Upper lobe of left lung (tissue), 6 donors: ENCODE results near the gene RASGEF1B. TPM values are rescaled to one million over a fixed set of nuclear protein-coding genes. Genes with fewer than 3 reads are reported as not detected.

ENCODE experiments used
- ATAC-seq, 2 donors: fragments of 200-7000 bp; cut with Tn5 transposase; one replicate each; pipeline ENCODE4 v1.9.1; 2022; ENCODE audit warnings: mild to moderate bottlenecking in 2 of 2, moderate library complexity in 2 of 2; ENCODE audit not compliant: low FRiP score in 2 of 2
- DNase-seq, 2 donors: peaks; one replicate each; pipeline ENCODE4 v3.0.0-alpha.2; 2019 to 2020
- H3K27ac ChIP-seq, 4 donors: fragments of 200-600 bp; sonication (generic); one replicate each; pipeline ENCODE4 v1.5.1; 2016 to 2019
- H3K27me3 ChIP-seq, 4 donors: fragments of 200-600 bp; sonication (generic); one replicate each; pipeline ENCODE4 v1.5.1; 2017 to 2019
- H3K36me3 ChIP-seq, 4 donors: fragments of 200-600 bp; sonication (generic); one replicate each; pipeline ENCODE4 v1.5.1; 2016 to 2019
- H3K4me1 ChIP-seq, 4 donors: fragments of 200-600 bp; sonication (generic); one replicate each; pipeline ENCODE4 v1.5.1; 2018 to 2019
- H3K4me3 ChIP-seq, 4 donors: fragments of 200-600 bp; sonication (generic); one replicate each; pipeline ENCODE4 v1.5.1; 2017 to 2019; ENCODE audit warnings: mild to moderate bottlenecking in 2 of 4, moderate library complexity in 1 of 4
- H3K9me3 ChIP-seq, 4 donors: fragments of 200-600 bp; sonication (generic); one replicate each; pipeline ENCODE4 v1.5.1; 2018 to 2019
- CTCF ChIP-seq, 6 experiments: fragments of 450-650 bp in 4 of 6; fragments of 200-600 bp in 2 of 6; sonication (generic) in 2 of 6; IDR thresholded peaks; one replicate each; pipeline ENCODE4 v1.5.1; 2016 to 2019; ENCODE audit warnings: antibody characterized with exemption in 6 of 6
- EP300 ChIP-seq, 4 donors: sonication (generic); formaldehyde crosslinking; IDR thresholded peaks; one replicate each; pipeline ENCODE4 v1.5.1; 2017; ENCODE audit warnings: antibody characterized with exemption in 4 of 4, control low read depth in 2 of 4
- POLR2A ChIP-seq, 4 donors: fragments of 450-650 bp; IDR thresholded peaks; one replicate each; pipeline ENCODE4 v1.5.1; 2016 to 2017; ENCODE audit warnings: antibody characterized with exemption in 4 of 4, mild to moderate bottlenecking in 2 of 4
- POLR2AphosphoS5 ChIP-seq, 2 donors: sonication (generic); formaldehyde crosslinking; IDR thresholded peaks; one replicate each; pipeline ENCODE4 v1.5.1; 2017; ENCODE audit warnings: antibody characterized with exemption in 2 of 2
- WGBS, 2 donors: methylation state at CpG; one replicate each; pipeline ENCODE4 v1.1.5; 2017 to 2018; 5-methylcytosine and 5-hydroxymethylcytosine counted together
- total RNA-seq, 6 donors: library from RNA; depleted of rRNA in 4 of 6; stranded (reverse); fragments of >200 nt in 4 of 6; gene quantifications; one replicate each; pipeline versions ENCODE4 v1.1.0 to v1.2.1, GENCODE V29; 2016 to 2021
- donor health status: DM: no; HTN: no; CAD: no; lungs with moderate emphysema.
- donor health status: DM: no; HTN: yes; CAD: no; lungs with severe emphysema.

RASGEF1B gene
- total RNA-seq, 6 donors from 2014 or later: 45.7 to 81.2 (median 71.4) TPM

- Histone ChIP-seq H3K27me3 (no peaks in the 10 kb centered on the region), H3K36me3 (peaks cover 41 to 86% (median 51%) of the 10 kb centered on the region in 4 donors), H3K4me1 (no peaks in the 10 kb centered on the region), H3K27ac (no peak overlapping the region), H3K9me3 (no peaks in the 10 kb centered on the region), H3K4me3 (no peak overlapping the region)
- ATAC-seq (no peak), DNase-seq (no peak)
- TF ChIP-seq EP300 (IDR thresholded peaks at IDR 0.05): no peak
- no peak for TF ChIP-seq POLR2AphosphoS5 (IDR thresholded peaks at IDR 0.05)
- TF ChIP-seq POLR2A (IDR thresholded peaks at IDR 0.05): no peak
- 67 to 69% methylated on average over 4 of the region's 4 CpGs for WGBS, 2 donors
These were observed 30.8 kb downstream of the RASGEF1B start for GRCh38 chr4:81440949-81441348.

GRCh38 chr4:81436941-81437574, 34.6 kb downstream of the RASGEF1B start:
- Histone ChIP-seq H3K4me3 (no peak overlapping the region), H3K27me3 (no peaks in the 10 kb centered on the region), H3K4me1 (peaks cover 0 to 3% (median 0%) of the 10 kb centered on the region in 4 donors), H3K27ac (no peak overlapping the region), H3K9me3 (no peaks in the 10 kb centered on the region), H3K36me3 (peaks cover 31 to 77% (median 54%) of the 10 kb centered on the region in 4 donors)
- TF ChIP-seq POLR2A (IDR thresholded peaks at IDR 0.05): no peak
- TF ChIP-seq POLR2AphosphoS5 (IDR thresholded peaks at IDR 0.05): no peak
- no peak for TF ChIP-seq CTCF (IDR thresholded peaks at IDR 0.05)
- no peak for TF ChIP-seq EP300 (IDR thresholded peaks at IDR 0.05)
- ATAC-seq (no peak), DNase-seq (no peak)
- WGBS, 2 donors: 91 to 97% methylated on average over 2 of the region's 2 CpGs

- DNase-seq (no peak), ATAC-seq (no peak)
- H3K36me3 ChIP-seq: peaks cover 28 to 76% (median 58%) of the 10 kb centered on the region in 4 donors
- no peaks in the 10 kb centered on the region for H3K9me3 ChIP-seq
- TF ChIP-seq CTCF (IDR thresholded peaks at IDR 0.05) (no peak), EP300 (IDR thresholded peaks at IDR 0.05) (no peak), POLR2AphosphoS5 (IDR thresholded peaks at IDR 0.05) (no peak), POLR2A (IDR thresholded peaks at IDR 0.05) (no peak)
- H3K27me3 ChIP-seq: no peaks in the 10 kb centered on the region
- peaks cover 0 to 3% (median 0%) of the 10 kb centered on the region in 4 donors for H3K4me1 ChIP-seq
- H3K4me3 ChIP-seq: no peak overlapping the region
- H3K27ac ChIP-seq: no peak overlapping the region
These were observed 35.6 kb downstream of the RASGEF1B start for GRCh38 chr4:81436096-81436495.

GRCh38 chr4:81432825-81433224, 38.9 kb downstream of the RASGEF1B start:
- no peak for DNase-seq
- no peak for TF ChIP-seq POLR2A (IDR thresholded peaks at IDR 0.05)
- TF ChIP-seq EP300 (IDR thresholded peaks at IDR 0.05): no peak
- no peak for TF ChIP-seq POLR2AphosphoS5 (IDR thresholded peaks at IDR 0.05)
- no peak for TF ChIP-seq CTCF (IDR thresholded peaks at IDR 0.05)
- Histone ChIP-seq H3K4me1 (peaks cover 0 to 3% (median 0%) of the 10 kb centered on the region in 4 donors), H3K9me3 (no peaks in the 10 kb centered on the region), H3K27me3 (no peaks in the 10 kb centered on the region), H3K27ac (no peak overlapping the region), H3K36me3 (peaks cover 11 to 76% (median 56%) of the 10 kb centered on the region in 4 donors), H3K4me3 (no peak overlapping the region)
- WGBS, 2 donors: 89 to 90% methylated on average over 4 of the region's 4 CpGs
- no peak for ATAC-seq

- Histone ChIP-seq H3K4me3 (no peak overlapping the region), H3K4me1 (peaks cover 0 to 3% (median 0%) of the 10 kb centered on the region in 4 donors), H3K27me3 (no peaks in the 10 kb centered on the region), H3K36me3 (peaks cover 11 to 79% (median 60%) of the 10 kb centered on the region in 4 donors), H3K9me3 (no peaks in the 10 kb centered on the region), H3K27ac (no peak overlapping the region)
- DNase-seq (no peak), ATAC-seq (no peak)
- 65 to 81% methylated on average over 1 of the region's 1 CpG for WGBS, 2 donors
- no peak for TF ChIP-seq CTCF (IDR thresholded peaks at IDR 0.05)
These were observed 39.7 kb downstream of the RASGEF1B start for GRCh38 chr4:81431971-81432370.
